ENCODE data around the gene TBX20.
"Not testable (repeated sequence)": the region's sequence is repeated elsewhere in the genome, so short reads cannot be mapped to it uniquely, and the experiment has no call there.

The TBX20 gene

DNA sequence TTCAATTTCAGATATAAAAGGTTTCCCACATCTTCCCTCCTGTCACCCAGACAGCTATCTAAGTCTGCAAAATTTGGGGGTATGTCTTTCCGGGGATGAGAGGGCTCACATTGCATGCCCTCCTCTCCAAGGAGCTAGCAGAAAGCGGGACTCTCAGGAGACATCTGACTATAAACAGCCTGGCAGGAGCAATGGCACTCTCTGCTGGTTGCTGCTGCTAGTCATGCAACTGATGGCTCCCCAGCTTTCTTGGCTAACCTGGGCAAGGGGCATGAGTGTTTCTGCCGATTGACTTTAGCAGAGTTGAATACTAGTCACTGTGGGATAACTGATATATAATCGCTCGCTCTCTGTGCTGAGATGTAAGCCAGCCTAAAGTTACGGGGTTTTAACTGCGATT, 12.0 kb downstream of the TBX20 start:
- no peak for DNase-seq (ENCODE audit: low spot score)
- in situ Hi-C loops (cut with MboI; ENCODE audit: low sequenced_read_pairs, unreplicated experiment) = no loop called here

DNA sequence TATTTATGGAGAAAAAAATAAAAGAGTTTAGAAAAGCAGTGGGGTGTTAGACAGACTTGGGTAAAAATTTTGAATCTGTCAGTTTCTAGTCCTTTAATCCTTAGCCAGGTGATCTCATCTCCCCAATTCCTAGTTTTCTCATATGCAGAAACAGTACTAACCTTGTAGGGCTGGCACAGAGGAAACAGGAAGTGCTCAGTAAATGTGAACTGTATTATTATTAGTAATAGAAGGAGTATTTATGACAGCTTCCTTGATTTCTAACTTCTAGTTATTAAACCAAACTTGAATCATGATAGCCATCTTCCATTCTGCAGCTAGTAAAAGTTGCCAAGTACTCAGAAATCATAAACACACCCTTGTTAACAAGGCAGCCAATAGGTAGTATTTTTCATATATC, 12.5 kb downstream of the TBX20 start:
- in situ Hi-C loops (cut with MboI; ENCODE audit: low sequenced_read_pairs, unreplicated experiment) = no loop called here
- TF ChIP-seq, protein P1, sequence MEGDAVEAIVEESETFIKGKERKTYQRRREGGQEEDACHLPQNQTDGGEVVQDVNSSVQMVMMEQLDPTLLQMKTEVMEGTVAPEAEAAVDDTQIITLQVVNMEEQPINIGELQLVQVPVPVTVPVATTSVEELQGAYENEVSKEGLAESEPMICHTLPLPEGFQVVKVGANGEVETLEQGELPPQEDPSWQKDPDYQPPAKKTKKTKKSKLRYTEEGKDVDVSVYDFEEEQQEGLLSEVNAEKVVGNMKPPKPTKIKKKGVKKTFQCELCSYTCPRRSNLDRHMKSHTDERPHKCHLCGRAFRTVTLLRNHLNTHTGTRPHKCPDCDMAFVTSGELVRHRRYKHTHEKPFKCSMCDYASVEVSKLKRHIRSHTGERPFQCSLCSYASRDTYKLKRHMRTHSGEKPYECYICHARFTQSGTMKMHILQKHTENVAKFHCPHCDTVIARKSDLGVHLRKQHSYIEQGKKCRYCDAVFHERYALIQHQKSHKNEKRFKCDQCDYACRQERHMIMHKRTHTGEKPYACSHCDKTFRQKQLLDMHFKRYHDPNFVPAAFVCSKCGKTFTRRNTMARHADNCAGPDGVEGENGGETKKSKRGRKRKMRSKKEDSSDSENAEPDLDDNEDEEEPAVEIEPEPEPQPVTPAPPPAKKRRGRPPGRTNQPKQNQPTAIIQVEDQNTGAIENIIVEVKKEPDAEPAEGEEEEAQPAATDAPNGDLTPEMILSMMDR (IDR thresholded peaks at IDR 0.05; ENCODE audit: borderline replicate concordance, control extremely low read depth, extremely low read depth, insufficient read depth, missing control alignments) = no peak
- no peak for DNase-seq (ENCODE audit: low spot score)

More for the DNA sequence above, 12.0 kb downstream of the TBX20 start:
- TF ChIP-seq, protein P1 (IDR thresholded peaks at IDR 0.05; ENCODE audit: borderline replicate concordance, control extremely low read depth, extremely low read depth, insufficient read depth, missing control alignments) = no peak

DNA sequence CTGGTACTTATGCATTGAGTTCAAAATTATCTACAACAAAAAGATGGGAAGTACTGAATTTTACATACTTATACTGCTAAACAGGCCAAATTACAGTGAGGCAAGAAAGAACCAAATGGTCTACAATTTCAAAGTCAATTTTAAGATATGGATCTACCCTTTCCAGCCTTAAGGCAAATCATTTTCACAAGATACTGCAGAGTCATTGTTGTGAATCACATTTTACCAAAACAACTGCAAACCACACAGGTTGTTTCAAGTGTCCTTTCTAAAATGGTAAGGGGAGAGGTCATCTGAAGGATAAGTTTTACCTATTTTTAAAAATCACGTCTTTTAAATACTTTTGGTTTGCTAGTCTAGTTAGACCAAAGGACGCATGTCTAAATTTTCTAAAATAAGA, 12.9 kb downstream of the TBX20 start:
- DNase-seq (ENCODE audit: low spot score); in situ Hi-C loops (cut with MboI; ENCODE audit: low sequenced_read_pairs, unreplicated experiment): not testable (repeated sequence)

DNA sequence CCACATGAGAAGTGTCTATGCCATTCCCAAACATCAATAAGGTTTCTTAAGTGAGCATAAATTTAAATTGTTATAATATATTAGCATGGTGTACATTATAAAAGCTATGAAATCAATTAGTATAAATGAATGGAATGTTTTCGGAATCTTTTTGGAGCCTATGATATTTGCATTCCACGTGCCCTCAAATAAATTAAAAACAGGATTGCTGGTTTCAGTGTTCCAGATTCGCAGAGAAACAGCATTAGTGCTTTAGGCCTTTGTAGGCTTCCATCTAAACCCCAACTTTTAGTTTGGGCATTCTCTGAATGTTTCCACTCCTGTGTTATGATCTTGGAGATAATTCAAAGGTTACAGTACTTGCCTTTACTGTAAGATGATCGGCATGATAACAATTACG, 15.4 kb downstream of the TBX20 start:
- in situ Hi-C loops (cut with MboI; ENCODE audit: low sequenced_read_pairs, unreplicated experiment); DNase-seq (ENCODE audit: low spot score): not testable (repeated sequence)

DNA sequence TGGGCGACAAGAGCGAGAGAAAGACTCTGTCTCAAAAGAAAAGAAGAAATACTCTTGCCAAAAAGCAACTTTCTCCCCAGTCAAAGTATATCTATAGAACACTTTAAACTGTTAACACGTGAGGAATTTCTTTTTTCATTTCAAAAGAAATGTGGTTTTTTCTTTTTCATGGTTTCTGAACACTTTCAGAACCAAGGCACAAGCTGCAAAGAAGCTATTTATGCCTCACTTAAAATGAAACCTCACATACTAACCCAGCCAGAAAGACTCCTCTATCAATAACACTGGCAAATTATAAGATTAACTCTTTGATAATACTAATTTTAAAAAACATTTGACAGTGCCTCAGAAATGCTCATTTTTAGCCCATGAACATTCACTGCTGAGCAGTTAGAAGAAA, 20.9 kb downstream of the TBX20 start:
- no peak for DNase-seq (ENCODE audit: low spot score)

DNA sequence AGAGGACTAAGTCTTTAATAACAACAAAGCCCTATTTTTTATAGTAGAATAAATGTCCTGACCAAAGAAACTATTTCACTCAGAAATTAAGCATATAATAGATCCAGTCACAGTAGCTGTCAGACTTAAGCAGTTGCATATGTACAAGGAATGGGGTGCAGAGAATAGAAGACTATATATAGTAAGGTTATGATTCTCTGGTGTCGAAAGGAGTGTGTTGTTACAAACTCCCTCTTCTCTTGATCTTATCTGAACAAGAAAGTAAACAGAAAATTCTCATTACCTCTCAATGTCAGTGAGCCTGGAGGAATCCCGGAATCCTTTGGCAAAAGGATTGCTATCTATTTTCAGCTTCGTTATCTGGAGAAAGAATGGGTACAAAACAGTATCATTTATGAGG, 22.7 kb downstream of the TBX20 start:
- in situ Hi-C loops (cut with MboI; ENCODE audit: low sequenced_read_pairs, unreplicated experiment); DNase-seq (ENCODE audit: low spot score): not testable (repeated sequence)

More for the DNA sequence above, 20.9 kb downstream of the TBX20 start:
- TF ChIP-seq, protein P1 (IDR thresholded peaks at IDR 0.05; ENCODE audit: borderline replicate concordance, control extremely low read depth, extremely low read depth, insufficient read depth, missing control alignments) = no peak
- in situ Hi-C loops (cut with MboI; ENCODE audit: low sequenced_read_pairs, unreplicated experiment) = no loop called here

DNA sequence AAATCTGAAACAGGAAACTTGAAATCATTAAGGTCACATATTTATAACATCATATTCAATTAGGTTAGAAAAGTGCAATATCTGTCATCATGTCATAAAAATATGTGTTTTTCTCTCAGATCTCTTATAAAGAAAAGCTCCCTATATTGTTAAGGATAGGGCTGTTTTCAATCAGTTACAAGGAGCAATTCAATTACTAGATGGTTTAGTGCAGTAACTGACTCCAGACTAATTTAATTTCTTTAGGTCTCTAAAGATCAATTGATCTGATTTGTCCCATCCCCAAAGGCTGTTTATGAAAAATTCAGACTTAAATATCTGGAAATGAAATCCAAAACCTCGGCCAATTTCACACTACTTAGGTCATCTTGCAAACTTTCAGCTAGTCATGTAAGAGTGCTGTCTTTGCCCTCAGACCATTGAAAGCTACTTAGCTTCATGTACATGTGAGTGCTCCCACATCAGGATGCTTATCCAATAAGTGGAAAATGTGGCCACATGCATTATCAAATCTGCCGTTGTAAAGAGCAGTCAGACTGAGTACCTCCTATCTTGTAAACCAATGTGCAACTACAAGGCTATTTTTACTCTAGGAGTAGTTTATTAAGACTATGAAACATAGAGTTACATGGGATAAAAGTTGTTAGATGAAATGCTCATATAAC, 24.7 kb downstream of the TBX20 start:
- in situ Hi-C loops (cut with MboI; ENCODE audit: low sequenced_read_pairs, unreplicated experiment); DNase-seq (ENCODE audit: low spot score): not testable (repeated sequence)

DNA sequence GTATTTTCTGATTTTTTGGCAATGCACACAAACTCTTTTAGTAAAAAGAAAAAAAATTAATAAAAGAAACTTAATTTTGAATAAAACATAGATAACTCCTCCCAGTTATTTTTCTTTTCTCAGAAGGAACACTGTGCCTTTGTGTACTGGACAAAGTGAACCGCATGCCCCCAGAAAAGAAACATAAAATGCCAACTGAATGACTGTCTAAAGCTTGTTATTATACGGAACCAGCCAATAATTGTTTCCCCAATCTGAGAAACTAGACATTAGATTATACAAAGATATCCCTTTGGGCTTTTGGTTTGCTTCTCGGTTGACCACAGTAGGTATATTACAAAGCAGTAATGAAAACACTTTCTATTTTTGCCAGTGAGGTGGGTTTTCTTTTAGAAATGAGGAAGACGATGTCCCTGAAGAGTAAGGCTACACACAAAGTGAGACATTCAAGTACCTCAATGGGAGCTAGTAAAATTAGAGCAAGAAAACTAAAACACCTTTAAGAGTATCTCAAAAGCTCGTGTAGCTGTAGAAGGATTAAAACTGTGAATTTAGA, 25.3 kb downstream of the TBX20 start:
- DNase-seq (ENCODE audit: low spot score); in situ Hi-C loops (cut with MboI; ENCODE audit: low sequenced_read_pairs, unreplicated experiment): not testable (repeated sequence)

DNA sequence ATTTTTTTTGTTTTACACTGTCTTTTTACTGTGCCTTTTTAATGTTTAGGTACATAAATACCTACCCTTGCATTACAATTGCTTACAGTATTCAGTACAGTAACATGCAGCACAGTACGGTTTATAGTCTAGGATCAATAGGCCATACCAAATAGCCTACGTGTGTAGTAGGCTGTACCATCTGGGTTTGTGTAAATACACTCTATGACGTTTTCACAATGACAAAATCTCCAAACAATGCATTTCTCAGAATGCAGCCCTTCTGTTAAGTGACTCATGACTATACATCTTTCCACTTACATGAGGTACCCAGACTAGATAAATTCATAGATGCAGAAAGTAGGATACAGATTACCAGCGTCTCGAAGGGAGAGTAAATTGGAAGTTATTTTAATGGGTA, 26.5 kb downstream of the TBX20 start:
- in situ Hi-C loops (cut with MboI; ENCODE audit: low sequenced_read_pairs, unreplicated experiment) = not testable (repeated sequence)

DNA sequence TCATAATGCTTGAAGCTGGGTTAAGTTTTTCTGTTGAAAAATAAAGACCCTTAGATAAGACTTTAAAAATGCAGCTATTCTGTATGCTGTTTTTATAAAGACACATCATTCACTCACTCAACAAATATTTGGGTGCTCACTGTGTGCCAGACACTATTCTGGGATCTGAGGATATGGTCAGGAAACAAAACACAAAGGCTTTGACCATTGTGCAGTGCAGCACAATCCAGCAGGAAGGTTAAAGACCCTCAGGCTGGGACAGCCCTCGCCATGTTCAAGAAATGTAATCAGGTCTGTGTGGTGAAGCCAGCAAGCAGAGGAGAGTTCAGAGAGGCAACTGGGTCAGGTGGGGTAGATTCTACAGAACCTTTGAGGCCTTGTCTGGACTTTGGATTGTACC, 31.5 kb downstream of the TBX20 start:
- DNase-seq (ENCODE audit: low spot score) = not testable (repeated sequence)
- in situ Hi-C loops (cut with MboI; ENCODE audit: low sequenced_read_pairs, unreplicated experiment) = loop anchor here (25.0 kb wide), 1 partner anchor 290 kb away; no protein-coding TSS in a partner anchor

More for the DNA sequence above, 26.5 kb downstream of the TBX20 start:
- DNase-seq (ENCODE audit: low spot score) = not testable (repeated sequence)

DNA sequence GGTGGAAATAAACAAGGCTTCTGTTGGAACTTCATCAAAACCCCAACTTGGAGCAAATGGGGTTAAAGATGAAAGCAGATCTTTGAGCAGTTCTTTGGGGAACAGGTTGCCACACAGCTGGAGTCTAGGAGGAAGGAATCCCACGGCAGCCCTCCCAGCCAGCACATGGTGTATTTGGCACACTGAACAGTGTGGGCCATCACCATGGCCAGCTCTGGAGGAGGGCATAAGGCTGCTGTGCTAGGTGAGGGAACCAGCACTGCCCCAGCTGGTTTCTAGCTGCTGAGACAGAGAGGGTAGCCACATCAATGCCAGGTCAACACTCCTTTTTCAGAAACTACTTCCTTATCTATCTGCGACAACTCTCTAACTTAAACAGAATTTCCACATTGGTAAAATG, 33.7 kb downstream of the TBX20 start:
- in situ Hi-C loops (cut with MboI; ENCODE audit: low sequenced_read_pairs, unreplicated experiment) = loop anchor here (25.0 kb wide), 1 partner anchor 292 kb away; no protein-coding TSS in a partner anchor
- DNase-seq (ENCODE audit: low spot score) = not testable (repeated sequence)

DNA sequence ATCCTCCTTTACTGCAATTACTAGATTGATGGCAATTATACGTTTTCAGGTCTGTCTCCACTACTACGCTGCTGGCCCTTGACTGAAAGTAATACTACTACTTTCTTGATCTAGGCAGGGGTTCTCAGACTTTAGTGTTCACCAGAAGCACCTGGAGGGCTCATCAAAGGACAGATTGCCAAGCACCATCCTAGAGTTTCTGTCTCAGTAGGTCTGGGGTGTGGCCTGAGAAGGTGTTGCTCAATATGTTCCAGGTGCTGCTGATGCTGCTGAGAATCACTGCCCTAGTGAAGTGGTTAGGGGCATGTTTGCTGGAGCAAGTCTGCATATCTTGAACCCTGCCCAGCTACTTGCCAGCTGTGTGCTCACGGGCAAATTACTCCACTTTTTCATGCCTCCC, 37.9 kb downstream of the TBX20 start:
- in situ Hi-C loops (cut with MboI; ENCODE audit: low sequenced_read_pairs, unreplicated experiment) = loop anchor here (25.0 kb wide), 1 partner anchor 296 kb away; no protein-coding TSS in a partner anchor
- not testable (repeated sequence) for DNase-seq (ENCODE audit: low spot score)

DNA sequence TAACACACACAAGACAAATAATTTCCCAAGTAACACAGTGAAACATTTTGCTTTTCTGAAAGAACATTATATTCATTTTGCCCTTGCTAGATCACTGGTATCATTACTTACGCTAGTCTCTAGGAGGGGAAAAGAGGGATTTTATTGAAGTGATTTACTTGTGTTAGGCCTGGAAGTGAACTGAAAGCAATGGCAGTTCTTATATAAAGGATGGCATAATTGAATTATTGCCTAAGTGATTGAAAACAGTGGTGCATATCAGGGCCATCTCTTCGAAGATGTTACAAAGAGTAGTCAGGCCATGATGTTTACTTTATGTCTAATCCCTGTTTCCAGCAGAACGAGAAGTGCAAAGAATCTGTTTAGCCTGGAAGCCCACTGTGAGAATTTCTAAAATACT, 38.8 kb downstream of the TBX20 start:
- in situ Hi-C loops (cut with MboI; ENCODE audit: low sequenced_read_pairs, unreplicated experiment) = loop anchor here (25.0 kb wide), 1 partner anchor 297 kb away; no protein-coding TSS in a partner anchor
- not testable (repeated sequence) for DNase-seq (ENCODE audit: low spot score)

DNA sequence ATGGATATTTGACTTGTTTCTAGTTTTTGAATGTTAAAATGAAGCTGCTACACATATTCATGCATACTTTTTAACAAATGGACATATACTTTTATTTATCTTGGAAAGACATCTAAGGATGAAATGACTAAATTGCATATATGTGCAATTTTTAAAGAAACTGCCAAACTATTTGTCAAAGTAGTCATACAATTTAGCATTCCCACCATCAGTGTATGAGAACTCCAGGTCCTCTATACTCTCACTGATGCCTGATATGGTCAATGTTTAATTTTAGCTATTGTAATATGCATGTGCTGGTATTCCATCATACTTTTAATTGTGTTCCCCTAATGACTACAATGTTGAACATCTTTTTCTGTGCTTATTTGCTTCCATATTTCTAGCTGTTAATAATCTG, 47.0 kb downstream of the TBX20 start:
- in situ Hi-C loops (cut with MboI; ENCODE audit: low sequenced_read_pairs, unreplicated experiment) = loop anchor here (25.0 kb wide), 1 partner anchor 305 kb away; no protein-coding TSS in a partner anchor
- not testable (repeated sequence) for DNase-seq (ENCODE audit: low spot score)

DNA sequence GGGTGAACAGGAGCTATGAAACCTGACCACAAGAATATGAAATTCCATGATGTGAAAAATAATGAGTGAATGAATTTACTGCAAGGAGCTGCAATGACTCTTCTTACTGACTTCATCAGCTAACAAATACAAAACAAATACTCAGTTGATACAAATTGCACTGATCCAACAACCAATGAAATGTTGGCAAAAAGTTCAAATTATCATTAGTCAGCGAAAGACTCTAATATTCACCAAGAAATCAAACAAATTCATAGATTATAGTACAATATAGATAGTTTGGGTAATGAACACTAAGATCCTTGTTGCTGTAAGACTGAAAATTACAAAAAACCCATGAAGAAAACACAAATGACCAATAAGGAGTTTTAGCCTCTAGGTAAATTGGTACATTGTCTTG, 49.0 kb downstream of the TBX20 start:
- in situ Hi-C loops (cut with MboI; ENCODE audit: low sequenced_read_pairs, unreplicated experiment) = loop anchor here (25.0 kb wide), 1 partner anchor 307 kb away; no protein-coding TSS in a partner anchor

More for the DNA sequence above, 49.0 kb downstream of the TBX20 start:
- not testable (repeated sequence) for DNase-seq (ENCODE audit: low spot score)
